Measurements from ENCODE around the gene ZNF512. TPM values are rescaled to one million over a fixed set of nuclear protein-coding genes. Genes with fewer than 3 reads are reported as not detected.

Gene ZNF512
- total and polyA plus RNA-seq, 9 of the 15 experiments (the other 6 are each of a cell fraction or from before 2014, with no cell fraction given) = 24.7 to 101 (median 65.9) TPM

DNA sequence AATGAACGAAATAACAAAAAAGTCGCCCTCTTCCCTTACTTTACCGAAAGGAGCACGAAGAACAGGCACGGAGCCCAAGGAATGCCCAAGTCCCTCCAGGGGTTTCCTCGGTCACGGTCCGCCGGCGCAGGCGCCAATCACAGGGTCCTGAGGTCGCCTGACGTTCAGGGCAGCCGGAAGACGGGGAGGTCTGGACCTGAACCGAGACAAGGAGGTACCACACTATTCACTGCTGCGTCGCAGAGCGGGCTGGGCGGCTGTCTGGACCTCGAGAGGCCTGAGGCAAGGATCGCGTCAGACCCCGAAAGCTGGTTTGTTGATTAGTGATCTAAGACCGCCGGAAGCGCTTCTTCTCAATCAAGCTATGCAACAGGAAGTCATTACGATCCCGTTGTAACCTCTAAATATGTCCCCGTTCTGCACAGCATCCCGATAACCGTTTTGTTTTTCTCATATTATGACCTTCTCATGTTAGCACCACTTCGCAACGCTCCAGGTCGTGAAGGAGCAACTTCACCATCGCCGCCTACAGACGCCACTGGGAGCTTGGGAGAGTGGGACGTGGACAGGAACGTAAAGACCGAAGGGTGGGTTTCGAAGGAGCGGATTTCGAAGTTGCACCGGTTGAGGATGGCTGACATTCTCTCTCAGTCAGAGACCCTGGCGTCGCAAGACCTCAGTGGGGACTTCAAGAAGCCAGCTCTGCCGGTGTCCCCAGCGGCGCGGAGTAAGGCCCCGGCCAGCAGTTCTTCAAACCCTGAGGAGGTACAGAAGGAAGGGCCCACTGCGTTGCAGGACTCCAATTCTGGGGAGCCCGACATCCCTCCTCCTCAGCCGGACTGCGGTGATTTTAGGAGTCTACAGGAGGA lies 80.7 kb downstream of the ZNF512 start, which contains the start of the genes SLC4A1AP and SUPT7L (continued):
- TF ChIP-seq PHF20 (IDR thresholded peaks at IDR 0.05; ENCODE audit: partially characterized antibody) = peak; percentile 99
- TF ChIP-seq NFE2 (IDR thresholded peaks at IDR 0.05; ENCODE audit: low read depth) = no peak
- TF ChIP-seq, protein P1, sequence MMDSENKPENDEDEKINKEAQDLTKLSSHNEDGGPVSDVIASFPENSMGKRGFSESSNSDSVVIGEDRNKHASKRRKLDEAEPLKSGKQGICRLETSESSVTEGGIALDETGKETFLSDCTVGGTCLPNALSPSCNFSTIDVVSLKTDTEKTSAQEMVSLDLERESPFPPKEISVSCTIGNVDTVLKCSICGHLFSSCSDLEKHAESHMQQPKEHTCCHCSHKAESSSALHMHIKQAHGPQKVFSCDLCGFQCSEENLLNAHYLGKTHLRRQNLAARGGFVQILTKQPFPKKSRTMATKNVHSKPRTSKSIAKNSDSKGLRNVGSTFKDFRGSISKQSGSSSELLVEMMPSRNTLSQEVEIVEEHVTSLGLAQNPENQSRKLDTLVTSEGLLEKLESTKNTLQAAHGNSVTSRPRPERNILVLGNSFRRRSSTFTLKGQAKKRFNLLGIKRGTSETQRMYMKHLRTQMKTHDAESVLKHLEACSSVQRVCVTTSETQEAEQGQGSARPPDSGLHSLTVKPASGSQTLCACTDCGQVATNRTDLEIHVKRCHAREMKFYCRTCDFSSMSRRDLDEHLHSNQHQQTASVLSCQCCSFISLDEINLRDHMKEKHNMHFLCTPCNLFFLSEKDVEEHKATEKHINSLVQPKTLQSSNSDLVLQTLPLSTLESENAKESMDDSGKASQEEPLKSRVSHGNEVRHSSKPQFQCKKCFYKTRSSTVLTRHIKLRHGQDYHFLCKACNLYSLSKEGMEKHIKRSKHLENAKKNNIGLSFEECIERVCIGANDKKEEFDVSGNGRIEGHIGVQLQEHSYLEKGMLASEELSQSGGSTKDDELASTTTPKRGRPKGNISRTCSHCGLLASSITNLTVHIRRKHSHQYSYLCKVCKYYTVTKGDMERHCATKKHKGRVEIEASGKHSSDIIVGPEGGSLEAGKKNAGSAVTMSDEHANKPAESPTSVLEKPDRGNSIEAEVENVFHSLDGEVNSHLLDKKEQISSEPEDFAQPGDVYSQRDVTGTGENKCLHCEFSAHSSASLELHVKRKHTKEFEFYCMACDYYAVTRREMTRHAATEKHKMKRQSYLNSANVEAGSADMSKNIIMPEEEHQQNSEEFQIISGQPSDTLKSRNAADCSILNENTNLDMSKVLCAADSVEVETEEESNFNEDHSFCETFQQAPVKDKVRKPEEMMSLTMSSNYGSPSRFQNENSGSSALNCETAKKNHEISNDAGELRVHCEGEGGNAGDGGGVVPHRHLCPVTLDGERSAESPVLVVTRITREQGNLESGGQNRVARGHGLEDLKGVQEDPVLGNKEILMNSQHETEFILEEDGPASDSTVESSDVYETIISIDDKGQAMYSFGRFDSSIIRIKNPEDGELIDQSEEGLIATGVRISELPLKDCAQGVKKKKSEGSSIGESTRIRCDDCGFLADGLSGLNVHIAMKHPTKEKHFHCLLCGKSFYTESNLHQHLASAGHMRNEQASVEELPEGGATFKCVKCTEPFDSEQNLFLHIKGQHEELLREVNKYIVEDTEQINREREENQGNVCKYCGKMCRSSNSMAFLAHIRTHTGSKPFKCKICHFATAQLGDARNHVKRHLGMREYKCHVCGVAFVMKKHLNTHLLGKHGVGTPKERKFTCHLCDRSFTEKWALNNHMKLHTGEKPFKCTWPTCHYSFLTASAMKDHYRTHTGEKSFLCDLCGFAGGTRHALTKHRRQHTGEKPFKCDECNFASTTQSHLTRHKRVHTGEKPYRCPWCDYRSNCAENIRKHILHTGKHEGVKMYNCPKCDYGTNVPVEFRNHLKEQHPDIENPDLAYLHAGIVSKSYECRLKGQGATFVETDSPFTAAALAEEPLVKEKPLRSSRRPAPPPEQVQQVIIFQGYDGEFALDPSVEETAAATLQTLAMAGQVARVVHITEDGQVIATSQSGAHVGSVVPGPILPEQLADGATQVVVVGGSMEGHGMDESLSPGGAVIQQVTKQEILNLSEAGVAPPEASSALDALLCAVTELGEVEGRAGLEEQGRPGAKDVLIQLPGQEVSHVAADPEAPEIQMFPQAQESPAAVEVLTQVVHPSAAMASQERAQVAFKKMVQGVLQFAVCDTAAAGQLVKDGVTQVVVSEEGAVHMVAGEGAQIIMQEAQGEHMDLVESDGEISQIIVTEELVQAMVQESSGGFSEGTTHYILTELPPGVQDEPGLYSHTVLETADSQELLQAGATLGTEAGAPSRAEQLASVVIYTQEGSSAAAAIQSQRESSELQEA (IDR thresholded peaks at IDR 0.05; ENCODE audit: low read depth) = peak; percentile 53; the same call in 1 of the 2 replicates
- 0 out of 2 replicates have a peak, but pooled peaks have one; percentile 57 for TF ChIP-seq ARID2 (IDR thresholded peaks at IDR 0.05)
- peak; percentile 29; the same call in 1 of the 2 replicates for TF ChIP-seq SMARCA4 (IDR thresholded peaks at IDR 0.05)
- no peak for TF ChIP-seq ELF4 (CRISPR knock-in tag; IDR thresholded peaks at IDR 0.05)
- TF ChIP-seq ZNF77 (CRISPR knock-in tag; IDR thresholded peaks at IDR 0.05) = no peak
- TF ChIP-seq XRCC3 (IDR thresholded peaks at IDR 0.05) = no peak
- TF ChIP-seq DPF2 (IDR thresholded peaks at IDR 0.05) = peak; percentile 76
- no peak for TF ChIP-seq PURB (CRISPR knock-in tag; IDR thresholded peaks at IDR 0.05; ENCODE audit: low read depth)
- peak; percentile 81 for TF ChIP-seq POLR2B (IDR thresholded peaks at IDR 0.05; ENCODE audit: low read depth, partially characterized antibody)
- TF ChIP-seq ZNF134 (CRISPR knock-in tag; conservative IDR thresholded peaks at IDR 0.05) = no peak
- TF ChIP-seq, protein P2, sequence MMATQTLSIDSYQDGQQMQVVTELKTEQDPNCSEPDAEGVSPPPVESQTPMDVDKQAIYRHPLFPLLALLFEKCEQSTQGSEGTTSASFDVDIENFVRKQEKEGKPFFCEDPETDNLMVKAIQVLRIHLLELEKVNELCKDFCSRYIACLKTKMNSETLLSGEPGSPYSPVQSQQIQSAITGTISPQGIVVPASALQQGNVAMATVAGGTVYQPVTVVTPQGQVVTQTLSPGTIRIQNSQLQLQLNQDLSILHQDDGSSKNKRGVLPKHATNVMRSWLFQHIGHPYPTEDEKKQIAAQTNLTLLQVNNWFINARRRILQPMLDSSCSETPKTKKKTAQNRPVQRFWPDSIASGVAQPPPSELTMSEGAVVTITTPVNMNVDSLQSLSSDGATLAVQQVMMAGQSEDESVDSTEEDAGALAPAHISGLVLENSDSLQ (IDR thresholded peaks at IDR 0.05) = peak; percentile 87
- peak in 1 of 2 experiments; percentile 53; a peak in 1 of 4 replicates for TF ChIP-seq RCOR1 (IDR thresholded peaks at IDR 0.05; ENCODE audit: borderline replicate concordance in 1 of 2, low read depth in 2 of 2, low read length in 2 of 2)
- TF ChIP-seq, protein P3, sequence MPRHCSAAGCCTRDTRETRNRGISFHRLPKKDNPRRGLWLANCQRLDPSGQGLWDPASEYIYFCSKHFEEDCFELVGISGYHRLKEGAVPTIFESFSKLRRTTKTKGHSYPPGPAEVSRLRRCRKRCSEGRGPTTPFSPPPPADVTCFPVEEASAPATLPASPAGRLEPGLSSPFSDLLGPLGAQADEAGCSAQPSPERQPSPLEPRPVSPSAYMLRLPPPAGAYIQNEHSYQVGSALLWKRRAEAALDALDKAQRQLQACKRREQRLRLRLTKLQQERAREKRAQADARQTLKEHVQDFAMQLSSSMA (CRISPR knock-in tag; IDR thresholded peaks at IDR 0.05) = 0 out of 2 replicates have a peak, but pooled peaks have one; percentile 84
- TF ChIP-seq, protein P4, sequence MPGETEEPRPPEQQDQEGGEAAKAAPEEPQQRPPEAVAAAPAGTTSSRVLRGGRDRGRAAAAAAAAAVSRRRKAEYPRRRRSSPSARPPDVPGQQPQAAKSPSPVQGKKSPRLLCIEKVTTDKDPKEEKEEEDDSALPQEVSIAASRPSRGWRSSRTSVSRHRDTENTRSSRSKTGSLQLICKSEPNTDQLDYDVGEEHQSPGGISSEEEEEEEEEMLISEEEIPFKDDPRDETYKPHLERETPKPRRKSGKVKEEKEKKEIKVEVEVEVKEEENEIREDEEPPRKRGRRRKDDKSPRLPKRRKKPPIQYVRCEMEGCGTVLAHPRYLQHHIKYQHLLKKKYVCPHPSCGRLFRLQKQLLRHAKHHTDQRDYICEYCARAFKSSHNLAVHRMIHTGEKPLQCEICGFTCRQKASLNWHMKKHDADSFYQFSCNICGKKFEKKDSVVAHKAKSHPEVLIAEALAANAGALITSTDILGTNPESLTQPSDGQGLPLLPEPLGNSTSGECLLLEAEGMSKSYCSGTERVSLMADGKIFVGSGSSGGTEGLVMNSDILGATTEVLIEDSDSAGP (CRISPR knock-in tag; IDR thresholded peaks at IDR 0.05) = no peak
- peak; percentile 14 for TF ChIP-seq MBD2 (IDR thresholded peaks at IDR 0.05; ENCODE audit: borderline replicate concordance, low read depth)
- no peak for TF ChIP-seq ZNF589 (CRISPR knock-in tag; IDR thresholded peaks at IDR 0.05; ENCODE audit: low read depth)

Measured in K562 (cell line).